Measurements from ENCODE around the gene ATP5IF1.

Gene ATP5IF1

GRCh38 chr1:28241638-28242241 is 5.8 kb downstream of the ATP5IF1 start:
- no peaks in the 10 kb centered on the region for H3K36me3 ChIP-seq (ENCODE audit: control insufficient read depth, insufficient read depth, low read length)
- no peak overlapping the region for H3K4me3 ChIP-seq (ENCODE audit: low read length)
- H2BK120ac ChIP-seq (ENCODE audit: low read depth, low read length): no peak overlapping the region
- H3K18ac ChIP-seq (ENCODE audit: low read length): no peak overlapping the region
- no peak overlapping the region for H3K4ac ChIP-seq (ENCODE audit: low read depth, low read length)
- no peak overlapping the region for H3K27ac ChIP-seq (ENCODE audit: low read depth, low read length)
- no CpG with 5 or more reads among the region's 10 CpGs for WGBS (ENCODE audit: extremely low coverage, insufficient coverage, low lambda C conversion rate)
- H3K79me1 ChIP-seq (ENCODE audit: low read length): peaks cover 4% of the 10 kb centered on the region
- no peak overlapping the region for H3K9ac ChIP-seq (ENCODE audit: low read length)
- H2BK15ac ChIP-seq (replicated peaks; ENCODE audit: low read depth): no peak overlapping the region
- H2AK5ac ChIP-seq (ENCODE audit: low read length): no peak overlapping the region
- no peak overlapping the region for H3K4me2 ChIP-seq (ENCODE audit: low read length)
- H3K56ac ChIP-seq (ENCODE audit: low read length): no peak overlapping the region
- H3K23ac ChIP-seq (ENCODE audit: low read length): no peak overlapping the region
- H3K4me1 ChIP-seq (ENCODE audit: control insufficient read depth, low read depth, low read length): peaks cover 4% of the 10 kb centered on the region
- no peak for DNase-seq
- H2BK5ac ChIP-seq (ENCODE audit: low read length): no peak overlapping the region
- no peak overlapping the region for H4K5ac ChIP-seq (ENCODE audit: low read length)
- no peaks in the 10 kb centered on the region for H3K27me3 ChIP-seq (ENCODE audit: insufficient read depth, low read length, poor library complexity)
- H4K8ac ChIP-seq (ENCODE audit: low read depth, low read length): no peak overlapping the region
- H3K79me2 ChIP-seq (ENCODE audit: control insufficient read depth, insufficient read depth, low read length): peaks cover 5% of the 10 kb centered on the region

GRCh38 chr1:28243685-28244311 is 7.9 kb downstream of the ATP5IF1 start:
- H3K9ac ChIP-seq (ENCODE audit: low read length): no peak overlapping the region
- no peaks in the 10 kb centered on the region for H3K36me3 ChIP-seq (ENCODE audit: control insufficient read depth, insufficient read depth, low read length)
- no peak overlapping the region for H2BK120ac ChIP-seq (ENCODE audit: low read depth, low read length)
- H2AK5ac ChIP-seq (ENCODE audit: low read length): no peak overlapping the region
- H3K79me2 ChIP-seq (ENCODE audit: control insufficient read depth, insufficient read depth, low read length): no peaks in the 10 kb centered on the region
- no peak overlapping the region for H3K4ac ChIP-seq (ENCODE audit: low read depth, low read length)
- H3K79me1 ChIP-seq (ENCODE audit: low read length): no peaks in the 10 kb centered on the region
- H3K23ac ChIP-seq (ENCODE audit: low read length): no peak overlapping the region
- no peak overlapping the region for H4K8ac ChIP-seq (ENCODE audit: low read depth, low read length)
- WGBS (ENCODE audit: extremely low coverage, insufficient coverage, low lambda C conversion rate): no CpG with 5 or more reads among the region's 2 CpGs
- no peak overlapping the region for H2BK15ac ChIP-seq (replicated peaks; ENCODE audit: low read depth)
- no peak overlapping the region for H4K5ac ChIP-seq (ENCODE audit: low read length)
- no peaks in the 10 kb centered on the region for H3K27me3 ChIP-seq (ENCODE audit: insufficient read depth, low read length, poor library complexity)
- H3K27ac ChIP-seq (ENCODE audit: low read depth, low read length): no peak overlapping the region
- H3K4me2 ChIP-seq (ENCODE audit: low read length): no peak overlapping the region
- no peak overlapping the region for H3K4me3 ChIP-seq (ENCODE audit: low read length)
- no peak overlapping the region for H3K18ac ChIP-seq (ENCODE audit: low read length)
- H3K4me1 ChIP-seq (ENCODE audit: control insufficient read depth, low read depth, low read length): no peaks in the 10 kb centered on the region
- DNase-seq: no peak
- H2BK5ac ChIP-seq (ENCODE audit: low read length): no peak overlapping the region
- H3K56ac ChIP-seq (ENCODE audit: low read length): no peak overlapping the region

DNA sequence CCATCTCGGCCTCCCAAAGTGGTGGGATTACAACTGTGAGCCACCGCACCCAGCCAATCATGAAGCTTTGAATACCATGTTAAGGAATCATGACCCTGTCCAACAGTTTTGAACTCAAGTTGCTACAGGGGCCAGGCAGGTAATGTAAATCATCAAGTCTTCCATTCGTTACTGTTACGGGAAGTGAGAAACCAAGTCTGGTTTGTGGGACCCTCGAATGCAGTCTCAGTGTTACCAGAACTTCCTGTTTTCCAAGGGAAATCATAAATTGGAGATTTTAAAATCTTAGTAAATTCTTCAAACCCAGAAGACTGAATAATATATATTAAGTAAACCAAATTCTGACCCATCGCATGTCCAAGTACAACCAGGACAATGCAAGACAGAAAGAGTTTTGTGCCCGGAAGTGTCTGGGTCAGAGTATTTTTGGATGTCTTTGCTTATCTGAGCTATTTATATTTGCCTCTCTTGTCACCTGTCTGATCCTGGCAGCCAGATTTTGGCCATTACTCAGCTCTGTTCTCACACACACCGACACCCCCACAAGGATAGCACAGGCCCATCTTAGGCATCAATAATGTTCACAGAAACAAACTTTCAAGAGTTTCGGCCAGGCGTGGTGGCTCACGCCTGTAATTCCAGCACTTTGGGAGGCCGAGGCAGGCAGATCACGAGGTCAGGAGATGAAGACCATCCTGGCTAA is 8.8 kb downstream of the ATP5IF1 start:
- WGBS (ENCODE audit: extremely low coverage, insufficient coverage, low lambda C conversion rate): no CpG with 5 or more reads among the region's 13 CpGs
- Histone ChIP-seq H2BK5ac (ENCODE audit: low read length) (no peak overlapping the region), H3K9ac (ENCODE audit: low read length) (no peak overlapping the region), H4K5ac (ENCODE audit: low read length) (no peak overlapping the region), H4K8ac (ENCODE audit: low read depth, low read length) (no peak overlapping the region), H2AK5ac (ENCODE audit: low read length) (no peak overlapping the region), H3K27ac (ENCODE audit: low read depth, low read length) (no peak overlapping the region), H2BK120ac (ENCODE audit: low read depth, low read length) (no peak overlapping the region), H3K18ac (ENCODE audit: low read length) (no peak overlapping the region), H3K4me3 (ENCODE audit: low read length) (no peak overlapping the region), H3K79me1 (ENCODE audit: low read length) (no peaks in the 10 kb centered on the region), H3K4me1 (ENCODE audit: control insufficient read depth, low read depth, low read length) (no peaks in the 10 kb centered on the region), H3K79me2 (ENCODE audit: control insufficient read depth, insufficient read depth, low read length) (no peaks in the 10 kb centered on the region), H2BK15ac (replicated peaks; ENCODE audit: low read depth) (no peak overlapping the region), H3K27me3 (ENCODE audit: insufficient read depth, low read length, poor library complexity) (no peaks in the 10 kb centered on the region), H3K23ac (ENCODE audit: low read length) (no peak overlapping the region), H3K4me2 (ENCODE audit: low read length) (no peak overlapping the region), H3K56ac (ENCODE audit: low read length) (no peak overlapping the region), H3K4ac (ENCODE audit: low read depth, low read length) (no peak overlapping the region), H3K36me3 (ENCODE audit: control insufficient read depth, insufficient read depth, low read length) (no peaks in the 10 kb centered on the region)
- DNase-seq: no peak

GRCh38 chr1:28246427-28246832 is 10.5 kb downstream of the ATP5IF1 start:
- Histone ChIP-seq H4K8ac (ENCODE audit: low read depth, low read length) (no peak overlapping the region), H3K23ac (ENCODE audit: low read length) (no peak overlapping the region), H3K9ac (ENCODE audit: low read length) (no peak overlapping the region), H3K4ac (ENCODE audit: low read depth, low read length) (no peak overlapping the region), H3K4me3 (ENCODE audit: low read length) (no peak overlapping the region), H3K27me3 (ENCODE audit: insufficient read depth, low read length, poor library complexity) (no peaks in the 10 kb centered on the region), H2AK5ac (ENCODE audit: low read length) (no peak overlapping the region), H2BK5ac (ENCODE audit: low read length) (no peak overlapping the region), H3K79me2 (ENCODE audit: control insufficient read depth, insufficient read depth, low read length) (no peaks in the 10 kb centered on the region), H3K18ac (ENCODE audit: low read length) (no peak overlapping the region), H3K4me2 (ENCODE audit: low read length) (no peak overlapping the region), H3K79me1 (ENCODE audit: low read length) (no peaks in the 10 kb centered on the region), H3K56ac (ENCODE audit: low read length) (no peak overlapping the region), H4K5ac (ENCODE audit: low read length) (no peak overlapping the region), H2BK120ac (ENCODE audit: low read depth, low read length) (no peak overlapping the region), H3K27ac (ENCODE audit: low read depth, low read length) (no peak overlapping the region), H2BK15ac (replicated peaks; ENCODE audit: low read depth) (no peak overlapping the region), H3K4me1 (ENCODE audit: control insufficient read depth, low read depth, low read length) (no peaks in the 10 kb centered on the region), H3K36me3 (ENCODE audit: control insufficient read depth, insufficient read depth, low read length) (no peaks in the 10 kb centered on the region)
- no CpG with 5 or more reads among the region's 11 CpGs for WGBS (ENCODE audit: extremely low coverage, insufficient coverage, low lambda C conversion rate)
- no peak for DNase-seq

- DNase-seq: no peak
- H3K56ac ChIP-seq (ENCODE audit: low read length): peak overlapping the region; percentile 36
- H3K27ac ChIP-seq (ENCODE audit: low read depth, low read length): peak overlapping the region; percentile 3
- H4K8ac ChIP-seq (ENCODE audit: low read depth, low read length): no peak overlapping the region
- H4K5ac ChIP-seq (ENCODE audit: low read length): no peak overlapping the region
- no peaks in the 10 kb centered on the region for H3K79me2 ChIP-seq (ENCODE audit: control insufficient read depth, insufficient read depth, low read length)
- H3K36me3 ChIP-seq (ENCODE audit: control insufficient read depth, insufficient read depth, low read length): no peaks in the 10 kb centered on the region
- H2BK5ac ChIP-seq (ENCODE audit: low read length): no peak overlapping the region
- no CpG with 5 or more reads among the region's 11 CpGs for WGBS (ENCODE audit: extremely low coverage, insufficient coverage, low lambda C conversion rate)
- H3K27me3 ChIP-seq (ENCODE audit: insufficient read depth, low read length, poor library complexity): no peaks in the 10 kb centered on the region
- H3K9ac ChIP-seq (ENCODE audit: low read length): peak overlapping the region; percentile 57
- peak overlapping the region; percentile 14 for H3K18ac ChIP-seq (ENCODE audit: low read length)
- H3K4me3 ChIP-seq (ENCODE audit: low read length): no peak overlapping the region
- H3K23ac ChIP-seq (ENCODE audit: low read length): no peak overlapping the region
- no peaks in the 10 kb centered on the region for H3K4me1 ChIP-seq (ENCODE audit: control insufficient read depth, low read depth, low read length)
- peak overlapping the region; percentile 62 for H3K4me2 ChIP-seq (ENCODE audit: low read length)
- H3K79me1 ChIP-seq (ENCODE audit: low read length): no peaks in the 10 kb centered on the region
- no peak overlapping the region for H2AK5ac ChIP-seq (ENCODE audit: low read length)
- H2BK15ac ChIP-seq (replicated peaks; ENCODE audit: low read depth): no peak overlapping the region
- H3K4ac ChIP-seq (ENCODE audit: low read depth, low read length): no peak overlapping the region
- H2BK120ac ChIP-seq (ENCODE audit: low read depth, low read length): no peak overlapping the region
Observed at GRCh38 chr1:28247612-28248272, 11.8 kb downstream of the ATP5IF1 start.

Measured in mesendoderm (in vitro differentiated cells).